Measurements from ENCODE around the gene HSD17B2.
"Not testable (repeated sequence)": the region's sequence is repeated elsewhere in the genome, so short reads cannot be mapped to it uniquely, and the experiment has no call there.

HSD17B2 gene

GRCh38 chr16:82034981-82035612 is at the start of gene HSD17B2:
Gene HSD17B2, plus strand, starts transcription at chr16:82035253. Its CDS starts 172 bp downstream, at chr16:82035425.
- DNase-seq: no peak

GRCh38 chr16:81987121-81987520 is 47.9 kb upstream of the HSD17B2 start:
- no peak for DNase-seq

- DNase-seq: no peak
Observed at GRCh38 chr16:81987706-81988105, 47.3 kb upstream of the HSD17B2 start.

GRCh38 chr16:81992859-81993258 is 42.2 kb upstream of the HSD17B2 start:
- DNase-seq: no peak

GRCh38 chr16:81994485-81994884 is 40.6 kb upstream of the HSD17B2 start:
- DNase-seq: no peak

GRCh38 chr16:81995651-81996050 is 39.4 kb upstream of the HSD17B2 start:
- DNase-seq: no peak

GRCh38 chr16:81996664-81997509 is 38.2 kb upstream of the HSD17B2 start:
- DNase-seq: no peak

- no peak for DNase-seq
Observed at GRCh38 chr16:81997738-81998137, 37.3 kb upstream of the HSD17B2 start.

GRCh38 chr16:82002831-82003230 is 32.2 kb upstream of the HSD17B2 start:
- no peak for DNase-seq

GRCh38 chr16:82004601-82005000 is 30.5 kb upstream of the HSD17B2 start:
- no peak for DNase-seq

GRCh38 chr16:82005027-82005830 is 29.8 kb upstream of the HSD17B2 start:
- DNase-seq: no peak

GRCh38 chr16:82006036-82006435 is 29.0 kb upstream of the HSD17B2 start:
- DNase-seq: no peak

- DNase-seq: no peak
Observed at GRCh38 chr16:82007189-82007588, 27.9 kb upstream of the HSD17B2 start.

- DNase-seq: no peak
Observed at GRCh38 chr16:82008957-82009592, 26.0 kb upstream of the HSD17B2 start.

- DNase-seq: not testable (repeated sequence)
Observed at GRCh38 chr16:82009789-82010188, 25.3 kb upstream of the HSD17B2 start.

GRCh38 chr16:82010649-82011048 is 24.4 kb upstream of the HSD17B2 start:
- no peak for DNase-seq

GRCh38 chr16:82011199-82011641 is 23.8 kb upstream of the HSD17B2 start, which contains the start of gene SDR42E1:
Gene SDR42E1, minus strand, starts transcription at chr16:82011470. Its CDS starts 10,612 bp downstream, at chr16:82000858.
- peak; percentile 35 for DNase-seq

GRCh38 chr16:82013139-82013538 is 21.9 kb upstream of the HSD17B2 start:
- DNase-seq: no peak

- DNase-seq: no peak
Observed at GRCh38 chr16:82016263-82016662, 18.8 kb upstream of the HSD17B2 start.

GRCh38 chr16:82016964-82017363 is 18.1 kb upstream of the HSD17B2 start:
- no peak for DNase-seq

- no peak for DNase-seq
Observed at GRCh38 chr16:82017911-82018568, 17.0 kb upstream of the HSD17B2 start.

- DNase-seq: no peak
Observed at GRCh38 chr16:82019535-82019934, 15.5 kb upstream of the HSD17B2 start.

Measured in stimulated activated CD4-positive, alpha-beta T cell treated with anti-CD3 and anti-CD28 coated beads, Interleukin-4, amount 100 ng/mL, for 24 hours (primary cell).